Brain microvascular endothelial cell (primary cell): ENCODE data around the gene GPR146.
A peak's percentile ranks its signal among the peaks of the same experiment; 100 is the strongest.

Experiments used
- DNase-seq: peaks from one replicate; pipeline ENCODE4 v3.0.0-alpha.2; 2020
- H3K27ac ChIP-seq: fragments of 250-450 bp; sonication (Bioruptor Pico); 2 replicates; pipeline ENCODE4 v1.5.1; 2020; ENCODE audit warnings: mild to moderate bottlenecking, moderate library complexity
- H3K27me3 ChIP-seq: fragments of 250-450 bp; sonication (Bioruptor Pico); replicated peaks from 2 replicates; pipeline ENCODE4 v1.5.1; 2020; ENCODE audit warnings: mild to moderate bottlenecking
- H3K36me3 ChIP-seq: fragments of 250-450 bp; sonication (Bioruptor Pico); replicated peaks from 2 replicates; pipeline ENCODE4 v1.5.1; 2020; ENCODE audit warnings: mild to moderate bottlenecking
- H3K4me3 ChIP-seq: 2 replicates; pipeline ENCODE4 v1.5.1; 2011; ENCODE audit warnings: low read depth, mild to moderate bottlenecking, control low read depth, low read length, moderate library complexity
- in situ Hi-C: cut with HindIII; loops from 2 replicates; pipeline ENCODE4 v1.10.0; 2017; ENCODE audit warnings: low sequenced_read_pairs, low pct_ligation_motif_present
- TF ChIP-seq, protein P1 (sequence below): IDR thresholded peaks from 2 replicates; pipeline ENCODE4 v1.5.1; 2011; ENCODE audit warnings: low read depth, mild to moderate bottlenecking, moderate library complexity, low read length, control low read depth, inconsistent platforms; ENCODE audit errors: missing control alignments

Gene GPR146, protein sequence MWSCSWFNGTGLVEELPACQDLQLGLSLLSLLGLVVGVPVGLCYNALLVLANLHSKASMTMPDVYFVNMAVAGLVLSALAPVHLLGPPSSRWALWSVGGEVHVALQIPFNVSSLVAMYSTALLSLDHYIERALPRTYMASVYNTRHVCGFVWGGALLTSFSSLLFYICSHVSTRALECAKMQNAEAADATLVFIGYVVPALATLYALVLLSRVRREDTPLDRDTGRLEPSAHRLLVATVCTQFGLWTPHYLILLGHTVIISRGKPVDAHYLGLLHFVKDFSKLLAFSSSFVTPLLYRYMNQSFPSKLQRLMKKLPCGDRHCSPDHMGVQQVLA

DNA sequence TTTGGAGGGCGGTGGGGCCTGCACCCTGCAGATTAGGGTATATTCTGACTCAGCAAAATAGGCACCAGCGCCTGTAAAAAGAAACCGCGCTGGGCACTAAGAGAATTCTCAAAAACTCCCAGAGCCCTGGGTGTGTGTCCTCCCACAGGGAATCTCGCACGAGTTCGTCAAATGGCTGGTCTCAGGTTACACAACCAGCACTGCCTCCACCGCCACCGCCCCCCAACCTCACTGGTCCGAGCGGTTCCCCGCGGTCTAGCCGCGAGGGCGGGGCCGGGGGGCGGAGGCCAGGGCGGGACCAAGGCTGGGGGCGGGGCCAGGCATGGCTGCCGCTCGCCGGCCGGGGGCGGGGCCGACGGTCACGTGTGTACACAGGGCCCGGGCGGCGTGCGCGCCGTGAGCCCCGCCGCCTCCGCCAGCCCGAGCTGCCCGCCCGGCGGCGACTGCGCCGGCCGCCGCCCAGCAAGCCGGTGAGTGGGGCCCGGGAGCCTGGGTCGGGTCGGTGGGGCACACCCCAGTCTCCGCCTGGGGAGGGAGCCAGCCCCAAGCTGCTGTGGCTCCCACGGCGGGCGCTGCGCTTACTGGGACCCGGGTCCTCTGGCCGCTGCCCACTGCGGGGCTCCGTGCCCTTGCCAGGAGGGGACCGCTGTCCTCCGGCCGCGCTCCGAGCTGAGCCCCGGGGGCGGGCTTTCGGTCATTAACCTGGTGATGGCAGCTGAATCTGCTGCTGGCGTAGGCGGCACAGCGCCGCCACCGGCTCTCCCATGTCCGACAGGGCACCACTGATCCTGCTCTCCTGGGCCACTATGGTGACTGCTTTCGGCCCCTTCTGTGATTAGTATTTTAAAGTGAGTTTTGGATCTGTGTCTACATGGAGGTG lies at the start of gene GPR146:
Gene GPR146 (plus strand): TSS at position 358 of the 880 bp plus-strand sequence. CDS start 12,970 bp downstream, outside the sequence.
- in situ Hi-C loops = no loop called here
- TF ChIP-seq, protein P1, sequence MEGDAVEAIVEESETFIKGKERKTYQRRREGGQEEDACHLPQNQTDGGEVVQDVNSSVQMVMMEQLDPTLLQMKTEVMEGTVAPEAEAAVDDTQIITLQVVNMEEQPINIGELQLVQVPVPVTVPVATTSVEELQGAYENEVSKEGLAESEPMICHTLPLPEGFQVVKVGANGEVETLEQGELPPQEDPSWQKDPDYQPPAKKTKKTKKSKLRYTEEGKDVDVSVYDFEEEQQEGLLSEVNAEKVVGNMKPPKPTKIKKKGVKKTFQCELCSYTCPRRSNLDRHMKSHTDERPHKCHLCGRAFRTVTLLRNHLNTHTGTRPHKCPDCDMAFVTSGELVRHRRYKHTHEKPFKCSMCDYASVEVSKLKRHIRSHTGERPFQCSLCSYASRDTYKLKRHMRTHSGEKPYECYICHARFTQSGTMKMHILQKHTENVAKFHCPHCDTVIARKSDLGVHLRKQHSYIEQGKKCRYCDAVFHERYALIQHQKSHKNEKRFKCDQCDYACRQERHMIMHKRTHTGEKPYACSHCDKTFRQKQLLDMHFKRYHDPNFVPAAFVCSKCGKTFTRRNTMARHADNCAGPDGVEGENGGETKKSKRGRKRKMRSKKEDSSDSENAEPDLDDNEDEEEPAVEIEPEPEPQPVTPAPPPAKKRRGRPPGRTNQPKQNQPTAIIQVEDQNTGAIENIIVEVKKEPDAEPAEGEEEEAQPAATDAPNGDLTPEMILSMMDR = peak; percentile 76
- H3K36me3 ChIP-seq = no peaks in the 10 kb centered on the region
- H3K27ac ChIP-seq = peak within 1 kb of the TSS; percentile 34
- peak within 1 kb of the TSS; percentile 59 for H3K4me3 ChIP-seq
- no peaks in the 10 kb centered on the region for H3K27me3 ChIP-seq
- DNase-seq = peak; percentile 95

DNA sequence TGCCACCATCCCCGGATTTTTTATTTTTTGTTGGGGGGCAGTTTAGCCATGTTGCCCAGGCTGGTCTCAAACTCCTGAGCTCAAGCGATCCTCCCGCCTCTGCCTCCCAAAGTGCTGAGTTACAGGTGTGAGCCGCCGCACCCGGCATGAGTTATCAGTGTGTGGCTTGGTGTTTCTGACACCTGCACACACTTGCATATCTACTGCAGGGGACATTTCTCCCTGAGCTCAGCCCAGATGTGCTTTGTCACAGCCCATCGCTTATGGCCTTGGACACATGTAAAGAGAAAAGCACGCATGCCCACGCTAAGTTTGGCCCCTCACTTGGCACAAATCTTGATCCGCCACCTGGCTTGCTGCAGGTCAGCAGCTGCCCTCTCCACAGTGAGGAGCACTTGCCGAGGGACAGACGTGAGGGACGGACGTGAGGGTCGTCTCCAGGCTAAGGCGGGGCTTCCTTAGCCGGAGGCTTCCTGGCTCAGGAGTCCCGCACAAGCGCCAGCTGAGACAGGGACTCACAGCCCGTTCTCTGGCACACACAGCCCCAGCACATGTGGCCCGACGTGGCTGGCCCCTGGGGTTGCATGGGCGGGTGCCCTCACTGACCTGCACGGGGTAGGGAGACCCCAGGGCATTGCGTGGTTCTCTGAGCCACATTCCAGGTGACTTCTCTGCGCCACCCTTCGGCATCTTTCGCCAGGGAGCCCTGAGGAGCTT lies 49.6 kb upstream of the GPR146 start:
- Histone ChIP-seq H3K4me3 (no peak overlapping the region), H3K27ac (no peak overlapping the region), H3K27me3 (no peaks in the 10 kb centered on the region), H3K36me3 (no peaks in the 10 kb centered on the region)
- DNase-seq = no peak
- TF ChIP-seq, protein P1 = no peak
- in situ Hi-C loops = no loop called here

DNA sequence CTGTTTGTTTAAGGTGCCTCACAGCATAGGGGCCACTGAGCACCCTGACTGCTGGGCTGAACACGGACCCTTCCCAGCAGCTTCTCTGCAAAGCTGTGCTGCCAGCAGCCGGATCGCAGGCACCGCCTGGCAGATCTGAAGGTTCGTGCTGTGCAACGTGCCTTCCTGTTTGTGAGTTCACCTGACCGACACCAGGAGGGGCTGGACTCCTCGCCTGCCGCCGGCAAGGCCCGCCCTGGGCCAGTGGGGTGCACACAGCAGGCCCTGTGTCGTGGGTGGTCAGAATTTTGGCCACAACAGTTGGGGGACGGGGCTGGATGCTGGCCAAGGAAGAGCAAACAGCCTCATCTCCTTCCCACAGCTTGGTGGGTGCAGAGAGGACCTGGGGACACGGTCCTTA lies 48.8 kb upstream of the GPR146 start:
- in situ Hi-C loops = no loop called here
- TF ChIP-seq, protein P1 = no peak
- Histone ChIP-seq H3K36me3 (no peaks in the 10 kb centered on the region), H3K27ac (no peak overlapping the region), H3K4me3 (no peak overlapping the region), H3K27me3 (no peaks in the 10 kb centered on the region)
- no peak for DNase-seq

DNA sequence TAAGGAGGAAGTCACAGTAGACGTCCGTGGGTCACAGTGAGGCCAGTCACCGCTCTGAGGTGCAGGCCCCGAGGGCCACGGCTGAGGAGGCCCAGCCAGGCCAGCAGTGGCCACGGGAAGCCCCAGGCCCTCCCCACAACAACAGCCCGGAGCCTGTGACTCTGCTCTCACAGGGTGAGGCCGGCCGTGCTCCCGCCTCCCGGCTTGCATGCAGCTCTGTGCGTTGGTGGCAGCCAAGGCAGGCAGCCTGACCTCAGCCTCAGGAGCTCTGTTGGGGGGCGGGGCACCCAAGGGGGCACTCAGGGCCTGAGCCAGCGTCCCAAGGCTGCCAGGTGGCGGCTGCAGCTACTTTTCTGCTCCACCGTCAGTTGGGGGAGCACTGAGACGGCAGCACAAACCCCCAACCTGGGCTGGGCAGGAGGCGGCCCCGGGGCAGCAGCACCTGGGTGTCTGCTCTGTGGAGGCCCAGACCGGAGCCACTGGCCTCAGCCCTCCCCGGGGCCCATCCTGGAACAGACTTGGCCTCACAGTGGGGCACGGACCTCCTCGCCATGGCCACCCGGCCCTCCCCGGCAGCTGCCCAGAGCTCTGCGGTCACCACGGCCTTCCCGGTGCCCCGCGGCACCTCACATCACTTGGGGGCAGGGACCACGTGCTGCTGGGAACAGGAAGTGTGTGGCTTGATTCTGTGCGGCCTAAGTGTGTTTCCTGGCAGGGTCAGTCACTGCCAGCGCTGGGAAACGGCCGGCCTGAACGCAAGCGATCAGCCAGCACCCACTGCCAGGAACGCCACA lies 48.1 kb upstream of the GPR146 start:
- no peak for DNase-seq
- Histone ChIP-seq H3K27me3 (no peaks in the 10 kb centered on the region), H3K36me3 (no peaks in the 10 kb centered on the region), H3K27ac (no peak overlapping the region), H3K4me3 (no peak overlapping the region)
- TF ChIP-seq, protein P1 = no peak
- in situ Hi-C loops = no loop called here
